ENCODE results near the gene ASXL2. TPM values are rescaled to one million over a fixed set of nuclear protein-coding genes. Genes with fewer than 3 reads are reported as not detected.

The ASXL2 gene
- total and polyA plus RNA-seq, 2 of the 13 experiments (the other 11 are each of a cell fraction or from before 2014, with no cell fraction given) = 12.1 to 19.2 TPM

- TF ChIP-seq SETDB1 (CRISPR knock-in tag; IDR thresholded peaks at IDR 0.05; ENCODE audit: borderline replicate concordance) = no peak
- no peak for TF ChIP-seq CENPT (CRISPR knock-in tag; IDR thresholded peaks at IDR 0.05; ENCODE audit: low read depth)
- TF ChIP-seq, protein P1, sequence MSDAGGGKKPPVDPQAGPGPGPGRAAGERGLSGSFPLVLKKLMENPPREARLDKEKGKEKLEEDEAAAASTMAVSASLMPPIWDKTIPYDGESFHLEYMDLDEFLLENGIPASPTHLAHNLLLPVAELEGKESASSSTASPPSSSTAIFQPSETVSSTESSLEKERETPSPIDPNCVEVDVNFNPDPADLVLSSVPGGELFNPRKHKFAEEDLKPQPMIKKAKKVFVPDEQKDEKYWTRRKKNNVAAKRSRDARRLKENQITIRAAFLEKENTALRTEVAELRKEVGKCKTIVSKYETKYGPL (CRISPR knock-in tag; IDR thresholded peaks at IDR 0.05) = no peak
- TF ChIP-seq ZNF552 (CRISPR knock-in tag; IDR thresholded peaks at IDR 0.05; ENCODE audit: borderline replicate concordance) = no peak
- no peak for TF ChIP-seq ZNF788 (CRISPR knock-in tag; IDR thresholded peaks at IDR 0.05; ENCODE audit: borderline replicate concordance)
- TF ChIP-seq, protein P2, sequence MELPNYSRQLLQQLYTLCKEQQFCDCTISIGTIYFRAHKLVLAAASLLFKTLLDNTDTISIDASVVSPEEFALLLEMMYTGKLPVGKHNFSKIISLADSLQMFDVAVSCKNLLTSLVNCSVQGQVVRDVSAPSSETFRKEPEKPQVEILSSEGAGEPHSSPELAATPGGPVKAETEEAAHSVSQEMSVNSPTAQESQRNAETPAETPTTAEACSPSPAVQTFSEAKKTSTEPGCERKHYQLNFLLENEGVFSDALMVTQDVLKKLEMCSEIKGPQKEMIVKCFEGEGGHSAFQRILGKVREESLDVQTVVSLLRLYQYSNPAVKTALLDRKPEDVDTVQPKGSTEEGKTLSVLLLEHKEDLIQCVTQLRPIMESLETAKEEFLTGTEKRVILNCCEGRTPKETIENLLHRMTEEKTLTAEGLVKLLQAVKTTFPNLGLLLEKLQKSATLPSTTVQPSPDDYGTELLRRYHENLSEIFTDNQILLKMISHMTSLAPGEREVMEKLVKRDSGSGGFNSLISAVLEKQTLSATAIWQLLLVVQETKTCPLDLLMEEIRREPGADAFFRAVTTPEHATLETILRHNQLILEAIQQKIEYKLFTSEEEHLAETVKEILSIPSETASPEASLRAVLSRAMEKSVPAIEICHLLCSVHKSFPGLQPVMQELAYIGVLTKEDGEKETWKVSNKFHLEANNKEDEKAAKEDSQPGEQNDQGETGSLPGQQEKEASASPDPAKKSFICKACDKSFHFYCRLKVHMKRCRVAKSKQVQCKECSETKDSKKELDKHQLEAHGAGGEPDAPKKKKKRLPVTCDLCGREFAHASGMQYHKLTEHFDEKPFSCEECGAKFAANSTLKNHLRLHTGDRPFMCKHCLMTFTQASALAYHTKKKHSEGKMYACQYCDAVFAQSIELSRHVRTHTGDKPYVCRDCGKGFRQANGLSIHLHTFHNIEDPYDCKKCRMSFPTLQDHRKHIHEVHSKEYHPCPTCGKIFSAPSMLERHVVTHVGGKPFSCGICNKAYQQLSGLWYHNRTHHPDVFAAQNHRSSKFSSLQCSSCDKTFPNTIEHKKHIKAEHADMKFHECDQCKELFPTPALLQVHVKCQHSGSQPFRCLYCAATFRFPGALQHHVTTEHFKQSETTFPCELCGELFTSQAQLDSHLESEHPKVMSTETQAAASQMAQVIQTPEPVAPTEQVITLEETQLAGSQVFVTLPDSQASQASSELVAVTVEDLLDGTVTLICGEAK (IDR thresholded peaks at IDR 0.05) = no peak
- TF ChIP-seq, protein P2 (CRISPR knock-in tag; IDR thresholded peaks at IDR 0.05) = no peak
- no peak for TF ChIP-seq ZNF12 (CRISPR knock-in tag; IDR thresholded peaks at IDR 0.05)
- TF ChIP-seq RFX5 (IDR thresholded peaks at IDR 0.05; ENCODE audit: low read depth, low read length) = no peak
- no peak for TF ChIP-seq ZSCAN20 (CRISPR knock-in tag; IDR thresholded peaks at IDR 0.05; ENCODE audit: borderline replicate concordance)
- no peak for TF ChIP-seq SP1 (IDR thresholded peaks at IDR 0.05)
- TF ChIP-seq SP1 (CRISPR knock-in tag; IDR thresholded peaks at IDR 0.05) = 0 out of 2 replicates have a peak, but pooled peaks have one; percentile 39
- TF ChIP-seq ZGPAT (CRISPR knock-in tag; IDR thresholded peaks at IDR 0.05) = peak; percentile 63; the same call in 1 of the 2 replicates
- no peak for TF ChIP-seq ZNF775 (CRISPR knock-in tag; IDR thresholded peaks at IDR 0.05; ENCODE audit: borderline replicate concordance)
- no peak; the same call in 2 of the 3 replicates for TF ChIP-seq MXI1 (IDR thresholded peaks at IDR 0.05; ENCODE audit: borderline replicate concordance, low read depth, low read length)
Observed at GRCh38 chr2:25851740-25852503, 26.4 kb downstream of the ASXL2 start (continued).
